Esophagus muscularis mucosa (tissue), 4 donors: ENCODE measurements around the gene ZNF565. TPM values are rescaled to one million over a fixed set of nuclear protein-coding genes. Genes with fewer than 3 reads are reported as not detected.

Experiments
- DNase-seq: peaks from one replicate; pipeline ENCODE4 v3.0.0-alpha.2; 2017; ENCODE audit errors: extremely low spot score
- H3K27ac ChIP-seq, 4 donors: fragments of 200-600 bp; sonication (generic); replicated peaks in 1 of 4; 1 replicate in 3 of 4; 2 replicates in 1 of 4; pipeline ENCODE4 v1.5.1; 2016 to 2019; ENCODE audit warnings: mild to moderate bottlenecking in 1 of 4
- H3K27me3 ChIP-seq, 4 donors: fragments of 200-600 bp; sonication (generic); one replicate each; pipeline versions ENCODE4 v1.5.1 to v1.6.0; 2016 to 2019
- H3K36me3 ChIP-seq, 4 donors: fragments of 200-600 bp; sonication (generic); one replicate each; pipeline ENCODE4 v1.5.1; 2016 to 2019
- H3K4me1 ChIP-seq, 4 donors: fragments of 200-600 bp; sonication (generic); one replicate each; pipeline ENCODE4 v1.5.1; 2016 to 2019
- H3K4me3 ChIP-seq, 4 donors: fragments of 200-600 bp; sonication (generic); 1 replicate in 2 of 4; 2 replicates in 2 of 4; pipeline ENCODE4 v1.5.1; 2016 to 2019; ENCODE audit warnings: mild to moderate bottlenecking in 4 of 4, moderate library complexity in 1 of 4
- H3K9me3 ChIP-seq, 4 donors: fragments of 200-600 bp; sonication (generic); 1 replicate in 3 of 4; 2 replicates in 1 of 4; pipeline ENCODE4 v1.5.1; 2016 to 2019
- EP300 ChIP-seq: sonication (generic); formaldehyde crosslinking; IDR thresholded peaks from one replicate; pipeline ENCODE4 v1.6.1; 2017; ENCODE audit warnings: antibody characterized with exemption
- POLR2A ChIP-seq: fragments of 450-650 bp; IDR thresholded peaks from one replicate; pipeline ENCODE4 v1.6.1; 2017; ENCODE audit warnings: antibody characterized with exemption, moderate library complexity, mild to moderate bottlenecking, low read depth
- POLR2AphosphoS5 ChIP-seq, 2 donors: sonication (generic); formaldehyde crosslinking; IDR thresholded peaks; one replicate each; pipeline ENCODE4 v1.6.1; 2017; ENCODE audit warnings: antibody characterized with exemption in 2 of 2
- WGBS: methylation state at CpG from one replicate; pipeline ENCODE4 v1.1.5; 2018; 5-methylcytosine and 5-hydroxymethylcytosine counted together
- intact Hi-C: fragments of 100-400 bp; cut with DNase I; formaldehyde crosslinking; loops from one replicate; pipeline ENCODE4 v1.15.1; 2023
- total RNA-seq, 4 donors: library from RNA; depleted of rRNA; stranded (reverse); fragments of >200 nt; gene quantifications; one replicate each; pipeline versions ENCODE4 v1.1.0 to v1.2.1, GENCODE V29; 2016
- TF ChIP-seq, protein P1 (sequence below), 3 experiments: fragments of 200-600 bp in 2 of 3; fragments of 450-650 bp in 1 of 3; sonication (generic) in 2 of 3; IDR thresholded peaks; one replicate each; pipeline ENCODE4 v1.5.1; 2017 to 2019; ENCODE audit warnings: antibody characterized with exemption in 3 of 3, mild to moderate bottlenecking in 2 of 3, moderate library complexity in 1 of 3

Gene ZNF565
- total RNA-seq, 4 donors from 2014 or later: 4.6 to 5.7 (median 5.1) TPM

DNA sequence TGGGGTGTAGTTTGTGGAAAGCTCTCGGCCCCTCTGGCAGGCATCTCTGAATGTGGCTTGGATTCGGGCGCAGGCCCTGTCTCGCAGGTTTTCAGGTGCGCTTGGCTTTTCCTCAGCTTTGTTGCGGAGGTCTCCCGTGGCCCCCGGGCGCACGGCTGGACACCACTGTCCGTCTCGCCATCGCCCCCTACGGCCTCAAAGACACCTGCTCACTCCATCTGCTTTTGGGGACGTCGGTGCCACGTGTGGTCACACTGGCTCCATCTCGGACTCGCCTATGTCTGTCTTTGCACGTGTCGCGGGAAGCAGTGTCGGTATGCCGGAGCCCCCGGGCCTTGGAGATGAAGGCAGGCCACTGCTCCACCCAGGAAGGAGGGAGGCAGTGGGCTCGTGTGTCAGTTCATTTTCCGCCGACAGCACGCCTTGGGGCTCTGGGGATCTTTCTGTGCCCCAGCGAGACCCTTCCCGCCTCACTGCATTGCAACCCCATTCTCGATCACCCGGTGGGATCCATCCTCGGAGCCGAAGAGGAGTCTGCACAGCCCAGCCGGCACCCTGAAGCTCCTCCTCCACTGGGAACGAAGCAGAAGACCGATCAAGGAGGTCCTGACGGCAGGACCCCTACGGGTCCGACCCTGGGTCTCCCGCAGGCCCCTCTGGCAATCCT lies 42.5 kb upstream of the ZNF565 start:
- Histone ChIP-seq H3K4me1 (peaks cover 0 to 23% (median 9%) of the 10 kb centered on the region in 4 donors), H3K36me3 (no peaks in the 10 kb centered on the region), H3K4me3 (peak overlapping the region; percentile 61 to 68 (median 66)), H3K9me3 (no peaks in the 10 kb centered on the region), H3K27ac (peak overlapping the region in 1 of 4 donors; percentile 60), H3K27me3 (no peaks in the 10 kb centered on the region)
- 49% methylated on average over 37 of the region's 42 CpGs for WGBS
- TF ChIP-seq, protein P1, sequence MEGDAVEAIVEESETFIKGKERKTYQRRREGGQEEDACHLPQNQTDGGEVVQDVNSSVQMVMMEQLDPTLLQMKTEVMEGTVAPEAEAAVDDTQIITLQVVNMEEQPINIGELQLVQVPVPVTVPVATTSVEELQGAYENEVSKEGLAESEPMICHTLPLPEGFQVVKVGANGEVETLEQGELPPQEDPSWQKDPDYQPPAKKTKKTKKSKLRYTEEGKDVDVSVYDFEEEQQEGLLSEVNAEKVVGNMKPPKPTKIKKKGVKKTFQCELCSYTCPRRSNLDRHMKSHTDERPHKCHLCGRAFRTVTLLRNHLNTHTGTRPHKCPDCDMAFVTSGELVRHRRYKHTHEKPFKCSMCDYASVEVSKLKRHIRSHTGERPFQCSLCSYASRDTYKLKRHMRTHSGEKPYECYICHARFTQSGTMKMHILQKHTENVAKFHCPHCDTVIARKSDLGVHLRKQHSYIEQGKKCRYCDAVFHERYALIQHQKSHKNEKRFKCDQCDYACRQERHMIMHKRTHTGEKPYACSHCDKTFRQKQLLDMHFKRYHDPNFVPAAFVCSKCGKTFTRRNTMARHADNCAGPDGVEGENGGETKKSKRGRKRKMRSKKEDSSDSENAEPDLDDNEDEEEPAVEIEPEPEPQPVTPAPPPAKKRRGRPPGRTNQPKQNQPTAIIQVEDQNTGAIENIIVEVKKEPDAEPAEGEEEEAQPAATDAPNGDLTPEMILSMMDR (IDR thresholded peaks at IDR 0.05): no peak
- TF ChIP-seq POLR2A (no peak), POLR2AphosphoS5 (IDR thresholded peaks at IDR 0.05) (no peak), EP300 (no peak)
- DNase-seq: no peak
- intact Hi-C loops: no loop called here

DNA sequence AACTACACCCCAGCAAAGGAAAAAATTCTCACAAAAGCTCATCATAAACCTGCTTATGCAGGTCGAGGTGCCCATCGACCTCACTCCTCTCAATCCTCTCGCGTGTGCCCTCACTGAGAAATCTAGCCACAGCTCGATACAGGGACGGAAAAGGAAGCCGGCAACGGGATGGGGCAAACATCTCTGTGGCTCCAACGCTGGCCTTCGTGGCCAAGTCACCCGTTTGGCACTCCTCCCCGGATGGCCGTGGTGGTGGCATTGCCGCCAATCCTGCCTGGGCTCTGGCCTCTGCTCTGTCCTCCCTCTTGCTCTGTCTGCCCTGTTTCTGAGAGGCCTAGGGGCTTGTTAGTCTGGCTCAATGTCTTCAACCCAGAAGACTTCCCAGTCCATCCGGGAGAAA lies 41.6 kb upstream of the ZNF565 start:
- H3K4me1 ChIP-seq: peaks cover 0 to 23% (median 9%) of the 10 kb centered on the region in 4 donors
- DNase-seq: no peak
- intact Hi-C loops: no loop called here

DNA sequence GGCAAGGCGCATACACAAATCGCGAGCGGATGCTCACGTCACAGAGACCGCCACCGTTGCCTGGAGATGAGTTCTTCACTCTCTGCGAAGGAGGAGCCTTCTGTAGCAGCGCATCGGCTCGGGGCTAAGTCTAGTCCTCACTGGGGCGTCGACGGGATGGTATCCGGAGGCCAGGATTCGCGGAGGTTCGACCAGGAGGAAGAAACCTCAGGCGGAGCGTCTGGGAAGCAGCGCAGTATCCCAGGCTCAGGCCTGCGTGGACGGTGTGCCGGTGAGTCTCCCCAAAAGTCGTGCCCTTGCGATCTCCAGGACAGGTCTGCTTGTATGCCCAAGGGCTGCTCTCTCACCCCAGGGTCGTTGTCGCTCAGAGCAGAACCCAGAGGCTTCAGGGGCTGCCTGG lies 40.9 kb upstream of the ZNF565 start:
- Histone ChIP-seq H3K4me3 (no peak overlapping the region), H3K4me1 (peaks cover 0 to 23% (median 9%) of the 10 kb centered on the region in 4 donors), H3K27me3 (no peaks in the 10 kb centered on the region), H3K36me3 (no peaks in the 10 kb centered on the region), H3K9me3 (no peaks in the 10 kb centered on the region), H3K27ac (no peak overlapping the region)
- intact Hi-C loops: no loop called here
- WGBS: 95% methylated on average over 28 of the region's 28 CpGs
- DNase-seq: no peak
- TF ChIP-seq, protein P1 (IDR thresholded peaks at IDR 0.05): no peak
- no peak for TF ChIP-seq POLR2AphosphoS5 (IDR thresholded peaks at IDR 0.05)
- no peak for TF ChIP-seq EP300
- no peak for TF ChIP-seq POLR2A

More for the DNA sequence above, 41.6 kb upstream of the ZNF565 start:
- TF ChIP-seq POLR2A: no peak
- no peak for TF ChIP-seq POLR2AphosphoS5 (IDR thresholded peaks at IDR 0.05)
- TF ChIP-seq, protein P1 (IDR thresholded peaks at IDR 0.05): no peak
- TF ChIP-seq EP300: no peak
- Histone ChIP-seq H3K9me3 (no peaks in the 10 kb centered on the region), H3K4me3 (no peak overlapping the region), H3K27ac (no peak overlapping the region), H3K27me3 (no peaks in the 10 kb centered on the region), H3K36me3 (no peaks in the 10 kb centered on the region)
- WGBS: 97% methylated on average over 15 of the region's 15 CpGs

DNA sequence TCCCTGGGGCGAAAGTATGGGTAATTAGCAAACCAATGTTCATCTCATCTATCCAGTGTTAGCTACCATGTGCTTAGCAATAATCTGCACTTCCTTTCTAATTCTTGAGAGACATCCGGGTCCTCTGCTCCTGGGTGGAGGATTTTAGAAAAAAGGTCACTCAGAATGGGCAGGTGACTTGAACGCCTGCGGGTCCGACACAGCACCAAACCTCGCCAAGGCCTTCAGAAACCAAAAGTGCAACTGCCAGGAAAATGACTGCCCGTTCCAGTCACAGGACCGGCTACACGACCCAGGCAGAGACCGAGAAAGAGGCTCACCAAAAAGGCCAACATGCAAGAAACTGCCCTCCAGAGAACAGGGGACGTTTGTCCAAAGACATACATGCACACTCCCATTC lies 40.4 kb upstream of the ZNF565 start:
- Histone ChIP-seq H3K36me3 (no peaks in the 10 kb centered on the region), H3K4me3 (no peak overlapping the region), H3K27me3 (no peaks in the 10 kb centered on the region), H3K9me3 (no peaks in the 10 kb centered on the region), H3K27ac (no peak overlapping the region), H3K4me1 (peaks cover 0 to 23% (median 9%) of the 10 kb centered on the region in 4 donors)
- DNase-seq: no peak
- intact Hi-C loops: no loop called here
- 88% methylated on average over 6 of the region's 11 CpGs for WGBS
- TF ChIP-seq EP300: no peak
- TF ChIP-seq POLR2A: no peak
- no peak for TF ChIP-seq POLR2AphosphoS5 (IDR thresholded peaks at IDR 0.05)
- TF ChIP-seq, protein P1 (IDR thresholded peaks at IDR 0.05): no peak
